BJ (cell line): ENCODE measurements around the gene RAB29. TPM values are rescaled to one million over a fixed set of nuclear protein-coding genes. Genes with fewer than 3 reads are reported as not detected.
A peak's percentile ranks its signal among the peaks of the same experiment; 100 is the strongest.

Experiments
- CTCF ChIA-PET: fragments of 350-600 bp; formaldehyde crosslinking; extraction: SDS; loops from one replicate; lab custom pipeline; 2021; ENCODE audit warnings: antibody characterized with exemption, inconsistent platforms; lab: Yijun Ruan, JAX
- POLR2A ChIA-PET: fragments of 300-600 bp; sonication (Branson Sonifier 250); formaldehyde crosslinking; extraction: SDS; loops from one replicate; lab custom pipeline; 2021; ENCODE audit warnings: antibody characterized with exemption; lab: Charles Lee
- DNase-seq: peaks from one replicate; pipeline ENCODE4 v3.0.0-alpha.2; 2011; ENCODE audit warnings: low read depth
- H3K27me3 ChIP-seq: 2 replicates; pipeline ENCODE4 v1.6.0; 2011; ENCODE audit warnings: low read length; ENCODE audit not compliant: control insufficient read depth, insufficient read depth
- H3K36me3 ChIP-seq: 2 replicates; pipeline ENCODE4 v1.5.1; 2011; ENCODE audit warnings: low read length; ENCODE audit not compliant: control insufficient read depth, insufficient read depth
- H3K4me3 ChIP-seq: 2 replicates; pipeline ENCODE4 v1.5.1; 2011; ENCODE audit warnings: low read depth, mild to moderate bottlenecking, control low read depth, low read length
- CTCF ChIP-seq: IDR thresholded peaks from 2 replicates; pipeline ENCODE4 v1.5.1; 2011; ENCODE audit warnings: low read depth, mild to moderate bottlenecking, control low read depth, inconsistent platforms, low read length, moderate library complexity; ENCODE audit not compliant: insufficient read depth
- polyA plus RNA-seq: library from polyadenylated mRNA; depleted of rRNA; stranded (reverse); fragments of >200 nt; gene quantifications from 2 replicates; pipeline ENCODE4 v1.2.3, GENCODE V29; 2011

Gene RAB29
- polyA plus RNA-seq, 1 experiment = 12.1 TPM

GRCh38 chr1:205750138-205751035 is 24.9 kb downstream of the RAB29 start, which contains the start of gene NUCKS1:
NUCKS1 (minus strand) TSS chr1:205750182; CDS start chr1:205749973, 209 bp downstream.
- no peaks in the 10 kb centered on the region for H3K27me3 ChIP-seq
- CTCF ChIA-PET = no interaction called here
- DNase-seq = peak; percentile 92
- TF ChIP-seq CTCF = peak; percentile 27; the same call in 1 of the 2 replicates
- POLR2A ChIA-PET = no interaction called here
- peak within 1 kb of the TSS; percentile 84 for H3K4me3 ChIP-seq
- no peaks in the 10 kb centered on the region for H3K36me3 ChIP-seq

GRCh38 chr1:205749234-205750137 is 25.8 kb downstream of the RAB29 start:
- H3K4me3 ChIP-seq = peak overlapping the region; percentile 84
- CTCF ChIA-PET = interaction anchor here (0.6 to 1.7 kb wide), 5 partner anchors 18 to 395 kb away, joined by 3 to 4 read pairs (median 3); no protein-coding TSS in a partner anchor
- TF ChIP-seq CTCF = no peak
- POLR2A ChIA-PET = interaction anchor here (1.3 kb wide), 1 partner anchor 9 kb away, joined by 4 read pairs; no protein-coding TSS in a partner anchor
- DNase-seq = peak; percentile 64
- H3K36me3 ChIP-seq = no peaks in the 10 kb centered on the region
- no peaks in the 10 kb centered on the region for H3K27me3 ChIP-seq

- DNase-seq = no peak
- no peaks in the 10 kb centered on the region for H3K36me3 ChIP-seq
- ChIA-PET CTCF (interaction anchor here (0.6 to 1.7 kb wide), 6 partner anchors 17 to 394 kb away, joined by 3 to 4 read pairs (median 3); no protein-coding TSS in a partner anchor), POLR2A (interaction anchor here (1.3 kb wide), 1 partner anchor 10 kb away, joined by 4 read pairs; no protein-coding TSS in a partner anchor)
- no peak for TF ChIP-seq CTCF
- no peaks in the 10 kb centered on the region for H3K27me3 ChIP-seq
- peak overlapping the region; percentile 84 for H3K4me3 ChIP-seq
These were observed 26.7 kb downstream of the RAB29 start for GRCh38 chr1:205748403-205749233.

GRCh38 chr1:205746757-205747412 is 28.4 kb downstream of the RAB29 start:
- no peak for DNase-seq
- ChIA-PET POLR2A (no interaction called here), CTCF (interaction anchor here (0.6 to 0.8 kb wide), 3 partner anchors 9 to 267 kb away, joined by 3 to 4 read pairs (median 3); no protein-coding TSS in a partner anchor)
- Histone ChIP-seq H3K36me3 (no peaks in the 10 kb centered on the region), H3K4me3 (no peak overlapping the region), H3K27me3 (no peaks in the 10 kb centered on the region)
- no peak for TF ChIP-seq CTCF
